GM12892 (cell line): ENCODE results near the gene THSD8.

Source experiments
- DNase-seq: peaks from one replicate; pipeline ENCODE4 v3.0.0; 2011; ENCODE audit not compliant: insufficient read length
- FAIRE-seq: peaks from 2 replicates; lab custom pipeline; 2011; peaks lifted over from hg19 to GRCh38; lab: Jason Lieb, UNC
- POLR2A ChIP-seq: IDR thresholded peaks from 2 replicates; pipeline ENCODE4 v1.6.1; 2011; ENCODE audit warnings: low read depth, low read length, control low read depth
- POLR2AphosphoS5 ChIP-seq: IDR thresholded peaks from 2 replicates; pipeline ENCODE4 v1.6.1; 2011; ENCODE audit warnings: low read depth, low read length, control low read depth
- TAF1 ChIP-seq: IDR thresholded peaks from 2 replicates; pipeline ENCODE4 v1.6.1; 2011; ENCODE audit warnings: low read depth, mild to moderate bottlenecking, control low read depth, low read length, borderline replicate concordance

The THSD8 gene

DNA sequence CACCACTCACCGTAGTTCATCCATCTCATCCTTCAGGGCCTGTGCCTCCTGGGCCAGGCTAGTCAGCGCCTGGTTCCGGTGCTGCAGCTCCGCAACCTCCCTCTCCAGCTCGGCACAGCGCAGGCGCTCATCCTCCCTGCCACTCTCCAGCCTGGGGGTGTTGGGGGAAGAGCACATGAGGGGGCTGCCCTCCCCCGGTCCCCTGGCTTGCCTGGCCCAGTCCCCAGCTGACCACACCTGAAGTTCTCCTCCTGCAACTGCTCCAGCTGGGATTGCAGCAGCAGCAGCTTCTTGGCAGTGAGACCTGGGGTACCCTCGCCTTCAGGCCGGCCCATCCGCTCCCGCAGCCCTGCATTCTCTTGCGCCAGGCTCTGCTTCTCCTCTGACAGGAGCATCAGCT lies 30.9 kb upstream of the THSD8 start:
- FAIRE-seq (no peak), DNase-seq (no peak)
- TF ChIP-seq POLR2A (no peak), POLR2AphosphoS5 (no peak), TAF1 (no peak)

DNA sequence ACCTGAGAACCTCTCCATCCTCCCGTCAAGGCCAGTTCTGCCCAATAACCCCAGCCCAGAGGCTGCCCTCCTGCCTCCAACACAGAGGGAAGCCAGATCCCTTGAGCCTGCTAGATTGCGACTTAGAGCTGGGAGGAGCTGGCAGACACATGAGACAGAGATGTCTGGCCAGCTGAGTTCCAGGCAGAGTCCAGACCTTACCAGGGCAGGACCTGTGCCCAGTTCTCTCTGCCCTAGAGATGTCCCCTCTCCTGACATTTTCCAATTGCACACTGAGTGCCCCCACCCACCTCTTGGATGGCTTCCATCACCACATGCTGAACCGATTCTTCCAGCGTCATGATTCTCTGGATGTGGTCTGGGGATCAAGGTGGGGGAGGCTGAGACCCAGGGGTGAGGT lies 29.5 kb upstream of the THSD8 start:
- no peak for FAIRE-seq
- no peak for TF ChIP-seq POLR2AphosphoS5
- no peak for TF ChIP-seq TAF1
- TF ChIP-seq POLR2A = no peak
- DNase-seq = no peak

DNA sequence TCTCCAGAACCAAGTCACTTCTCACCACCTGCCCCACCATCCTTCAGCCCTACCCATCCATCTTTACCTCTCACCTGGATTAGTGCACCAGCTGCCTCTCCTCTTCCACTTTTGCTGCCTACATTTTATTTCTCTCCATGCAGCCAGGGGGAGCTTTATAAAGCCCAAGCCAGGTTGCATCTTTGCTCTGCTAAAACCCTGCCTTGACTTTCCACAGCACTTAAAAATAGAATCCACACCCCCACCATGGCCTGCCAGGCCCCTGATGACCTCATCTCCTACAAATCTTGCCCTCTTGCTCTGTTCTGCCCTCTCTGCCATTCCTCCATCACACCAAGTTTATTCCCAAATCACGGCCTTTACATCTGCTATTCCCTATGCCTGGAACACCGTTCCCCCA lies 28.3 kb upstream of the THSD8 start:
- no peak for DNase-seq
- FAIRE-seq = no peak
- TF ChIP-seq POLR2A (no peak), POLR2AphosphoS5 (no peak), TAF1 (no peak)

GRCh38 chr19:12774588-12775555 lies 27.0 kb upstream of the THSD8 start, which contains the start of gene HOOK2:
HOOK2 (minus strand) TSS chr19:12775552; CDS start chr19:12775449, 103 bp downstream.
- DNase-seq (no peak), FAIRE-seq (no peak)
- no peak for TF ChIP-seq POLR2AphosphoS5
- TF ChIP-seq TAF1 = no peak
- no peak for TF ChIP-seq POLR2A

GRCh38 chr19:12777217-12778016 lies 24.5 kb upstream of the THSD8 start:
- peak; percentile 80 for DNase-seq
- TF ChIP-seq POLR2A (no peak), TAF1 (no peak), POLR2AphosphoS5 (no peak)
- FAIRE-seq = peak; percentile 69

GRCh38 chr19:12778017-12778904 lies 23.6 kb upstream of the THSD8 start:
- peak; percentile 88 for FAIRE-seq

DNA sequence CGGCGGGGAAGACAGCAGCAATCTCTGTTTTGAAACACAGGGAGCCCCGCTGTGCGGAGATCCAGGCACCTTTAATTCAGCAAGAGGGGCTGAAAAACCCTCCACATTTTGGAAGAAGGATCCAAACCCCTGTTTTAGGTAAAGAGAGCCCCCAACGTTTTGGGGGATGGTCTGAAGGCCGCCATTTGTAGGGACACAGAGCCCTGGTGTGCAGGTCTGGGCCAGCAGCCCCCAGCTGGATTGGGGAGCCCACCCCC lies 23.0 kb upstream of the THSD8 start:
- FAIRE-seq (no peak), DNase-seq (no peak)
- TF ChIP-seq TAF1 (no peak), POLR2AphosphoS5 (no peak), POLR2A (no peak; the same call in 1 of the 2 replicates)

More at GRCh38 chr19:12778017-12778904, 23.6 kb upstream of the THSD8 start:
- no peak for DNase-seq
- TF ChIP-seq POLR2AphosphoS5 (peak; percentile 74), POLR2A (peak; percentile 59; the same call in 1 of the 2 replicates), TAF1 (peak; percentile 49; the same call in 1 of the 2 replicates)

DNA sequence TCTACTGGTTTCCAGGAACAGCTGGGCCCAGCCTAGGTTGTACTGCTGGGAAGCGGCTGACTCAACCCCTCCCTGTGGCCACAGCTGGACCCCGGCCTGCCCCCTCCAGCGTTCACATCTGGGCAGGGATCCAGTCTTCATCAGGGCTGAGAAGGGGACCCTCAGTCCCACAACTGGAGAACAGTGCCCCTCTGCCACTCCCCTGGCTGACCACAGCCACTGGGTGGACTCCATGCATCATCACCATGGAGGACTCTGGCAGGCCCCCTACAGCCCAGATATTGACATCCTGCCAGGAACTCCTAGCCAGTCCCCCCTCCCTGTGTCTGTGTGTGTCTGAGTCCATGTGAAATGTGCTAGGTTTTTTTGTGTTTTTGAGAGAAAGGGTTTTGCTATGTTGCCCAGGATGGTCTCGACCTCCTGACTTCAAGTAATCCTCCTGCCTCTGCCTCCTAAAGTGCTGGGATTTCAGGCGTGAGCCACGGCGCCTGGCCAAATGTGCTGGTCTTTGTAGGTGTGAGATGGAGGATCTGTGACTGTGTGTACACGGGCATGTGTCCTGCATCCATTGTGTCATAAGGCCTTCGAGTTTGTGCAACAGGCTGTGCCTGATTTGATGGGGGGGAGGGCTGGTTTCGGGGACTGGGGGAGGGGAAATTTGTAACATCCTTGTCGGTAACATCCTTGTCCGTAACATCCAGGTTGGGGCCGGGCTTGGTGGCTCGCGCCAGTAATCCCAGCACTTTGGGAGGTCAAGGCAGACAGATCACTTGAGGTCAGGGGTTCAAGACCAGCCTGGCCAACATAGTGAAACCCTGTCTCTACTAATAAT lies 22.5 kb upstream of the THSD8 start:
- DNase-seq (no peak), FAIRE-seq (peak; percentile 63)
- TF ChIP-seq POLR2AphosphoS5 (no peak), POLR2A (0 out of 2 replicates have a peak, but pooled peaks have one; percentile 20), TAF1 (no peak)

GRCh38 chr19:12782174-12782423 lies 19.8 kb upstream of the THSD8 start:
- FAIRE-seq = no peak
- no peak for DNase-seq
- TF ChIP-seq POLR2A (no peak), POLR2AphosphoS5 (no peak; the same call in 1 of the 2 replicates), TAF1 (no peak)

DNA sequence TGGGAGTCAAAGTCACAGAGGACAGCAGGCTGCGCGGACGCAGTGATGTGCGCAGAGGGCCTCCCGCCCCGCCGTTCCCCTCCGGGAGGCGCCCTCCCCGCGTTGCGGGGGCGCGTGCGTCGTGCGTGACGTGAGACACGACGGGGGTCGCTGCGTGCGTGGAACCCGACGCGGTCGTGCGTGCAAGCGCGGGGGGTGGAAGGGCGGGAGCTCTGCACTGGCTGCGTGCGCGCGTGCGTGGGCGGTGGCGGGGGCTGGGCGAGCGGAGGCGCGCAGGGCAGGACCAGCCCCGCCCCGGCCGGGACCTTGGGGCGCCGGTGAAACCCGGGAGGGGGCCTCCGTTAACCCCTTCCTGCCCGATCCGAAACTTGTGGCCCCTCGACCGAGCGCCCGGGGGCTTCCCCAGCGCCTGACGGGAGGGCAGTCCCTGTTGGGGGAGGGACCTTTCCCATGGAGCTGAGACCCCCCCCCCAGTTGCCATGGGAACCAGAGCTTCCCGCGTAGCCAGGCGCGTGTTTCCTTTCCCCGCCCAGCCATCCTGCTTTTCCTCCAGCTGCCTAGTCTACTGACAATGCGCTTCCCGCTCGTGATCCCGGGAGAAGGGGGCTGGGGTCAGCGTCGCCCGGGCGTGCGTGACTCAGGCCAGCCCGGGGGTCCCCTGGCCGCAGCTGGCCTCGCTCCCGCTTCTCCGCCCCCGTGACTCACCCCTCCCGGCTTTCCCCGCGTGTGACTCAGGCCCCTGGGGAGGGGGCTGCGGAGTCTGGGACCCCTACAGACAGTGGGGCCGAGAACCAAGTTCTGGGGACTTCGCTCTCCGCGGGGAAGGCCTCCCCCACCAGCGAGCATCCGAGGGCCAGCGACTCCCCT lies 19.2 kb upstream of the THSD8 start:
- FAIRE-seq (peak; percentile 93), DNase-seq (peak; percentile 78)
- 0 out of 2 replicates have a peak, but pooled peaks have one; percentile 6 for TF ChIP-seq TAF1
- peak; percentile 52; the same call in 1 of the 2 replicates for TF ChIP-seq POLR2A
- TF ChIP-seq POLR2AphosphoS5 = no peak
